ENCODE measurements around the gene NAGPA. TPM values are rescaled to one million over a fixed set of nuclear protein-coding genes. Genes with fewer than 3 reads are reported as not detected.

The NAGPA gene
- total and polyA plus RNA-seq, 7 donors: 4.4 to 12.3 (median 6.9) TPM

DNA sequence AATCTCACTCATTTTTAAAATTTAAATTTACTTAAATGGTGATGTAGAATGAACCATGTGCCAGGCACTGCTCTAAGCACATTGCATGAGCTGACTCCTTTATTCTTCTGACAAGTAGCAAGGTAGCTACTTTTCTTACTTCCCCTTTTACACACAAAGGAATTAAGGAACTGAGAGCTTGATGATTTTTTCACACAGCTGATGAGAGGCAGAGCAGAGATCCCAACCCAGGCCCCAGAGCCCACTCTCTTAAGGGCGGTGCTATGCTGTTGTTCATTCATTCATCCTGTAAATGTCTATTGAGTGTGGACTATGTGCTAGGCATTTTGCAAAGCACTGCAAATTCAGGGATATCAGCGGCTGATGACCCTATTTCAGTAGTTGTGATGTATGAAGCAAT is 57.7 kb downstream of the NAGPA start:
- Histone ChIP-seq H3K4me1 (peaks cover 33% of the 10 kb centered on the region), H3K36me3 (ENCODE audit: insufficient read depth in 1 of 2, low read depth in 1 of 2) (no peaks in the 10 kb centered on the region), H3K27me3 (ENCODE audit: insufficient read depth in 3 of 3, low read length in 2 of 3) (no peaks in the 10 kb centered on the region), H3K27ac (peak overlapping the region; percentile 74), H3K4me3 (no peak overlapping the region), H3K9me3 (no peaks in the 10 kb centered on the region)
- TF ChIP-seq, protein P1, sequence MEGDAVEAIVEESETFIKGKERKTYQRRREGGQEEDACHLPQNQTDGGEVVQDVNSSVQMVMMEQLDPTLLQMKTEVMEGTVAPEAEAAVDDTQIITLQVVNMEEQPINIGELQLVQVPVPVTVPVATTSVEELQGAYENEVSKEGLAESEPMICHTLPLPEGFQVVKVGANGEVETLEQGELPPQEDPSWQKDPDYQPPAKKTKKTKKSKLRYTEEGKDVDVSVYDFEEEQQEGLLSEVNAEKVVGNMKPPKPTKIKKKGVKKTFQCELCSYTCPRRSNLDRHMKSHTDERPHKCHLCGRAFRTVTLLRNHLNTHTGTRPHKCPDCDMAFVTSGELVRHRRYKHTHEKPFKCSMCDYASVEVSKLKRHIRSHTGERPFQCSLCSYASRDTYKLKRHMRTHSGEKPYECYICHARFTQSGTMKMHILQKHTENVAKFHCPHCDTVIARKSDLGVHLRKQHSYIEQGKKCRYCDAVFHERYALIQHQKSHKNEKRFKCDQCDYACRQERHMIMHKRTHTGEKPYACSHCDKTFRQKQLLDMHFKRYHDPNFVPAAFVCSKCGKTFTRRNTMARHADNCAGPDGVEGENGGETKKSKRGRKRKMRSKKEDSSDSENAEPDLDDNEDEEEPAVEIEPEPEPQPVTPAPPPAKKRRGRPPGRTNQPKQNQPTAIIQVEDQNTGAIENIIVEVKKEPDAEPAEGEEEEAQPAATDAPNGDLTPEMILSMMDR (IDR thresholded peaks at IDR 0.05): no peak
- ATAC-seq (no peak), DNase-seq (no peak)
- intact Hi-C loops (cut with DNase I): no loop called here
- WGBS, 3 donors: 63 to 74% (median 69%) methylated on average over 2 of the region's 2 CpGs

Other genes with a start within 250 kb of the NAGPA start
- not detected for gene SEPTIN12, start 245.6 kb downstream of the NAGPA start, total RNA-seq
- gene SEPTIN12, start 245.6 kb downstream of the NAGPA start, polyA plus RNA-seq: under 1 TPM in 1 of 3 donors, not detected in 2; 0.41 TPM
- not detected for gene SMIM22, start 238.6 kb downstream of the NAGPA start, total RNA-seq
- under 1 TPM in 1 of 3 donors, not detected in 2; 0.32 TPM for gene SMIM22, start 238.6 kb downstream of the NAGPA start, polyA plus RNA-seq
- 10 to 100 TPM; 14.2 to 44.0 (median 21.9) TPM for gene ROGDI, start 231.3 kb downstream of the NAGPA start, total RNA-seq
- 10 to 100 TPM; 13.2 to 33.7 (median 17.3) TPM for gene ROGDI, start 231.3 kb downstream of the NAGPA start, polyA plus RNA-seq
- gene GLYR1, start 186.6 kb downstream of the NAGPA start, total RNA-seq: 10 to 100 TPM; 53.3 to 74.1 (median 66.8) TPM
- gene GLYR1, start 186.6 kb downstream of the NAGPA start, polyA plus RNA-seq: 10 to 100 TPM; 28.6 to 64.5 (median 32.3) TPM
- 10 to 100 TPM; 25.5 to 33.3 (median 28.0) TPM for gene UBN1, start 186.5 kb downstream of the NAGPA start, total RNA-seq
- gene UBN1, start 186.5 kb downstream of the NAGPA start, polyA plus RNA-seq: 10 to 100 TPM in 2 of 3 donors, 1 to 10 TPM in 1; 9.1 to 27.8 (median 11.7) TPM
- gene PPL, start 96.8 kb downstream of the NAGPA start, total RNA-seq: 1 to 10 TPM; 3.2 to 7.2 (median 5.1) TPM
- gene PPL, start 96.8 kb downstream of the NAGPA start, polyA plus RNA-seq: 1 to 10 TPM; 2.4 to 5.6 (median 3.8) TPM
- under 1 TPM; 0.42 to 0.88 (median 0.65) TPM for gene SEC14L5, start 75.6 kb downstream of the NAGPA start, total RNA-seq
- gene SEC14L5, start 75.6 kb downstream of the NAGPA start, polyA plus RNA-seq: under 1 TPM; 0.23 to 0.30 (median 0.27) TPM
- 1 to 10 TPM in 3 of 4 donors, not detected in 1; 1.2 to 9.3 (median 1.3) TPM for gene C16orf89, start 32.0 kb upstream of the NAGPA start, total RNA-seq
- gene C16orf89, start 32.0 kb upstream of the NAGPA start, polyA plus RNA-seq: under 1 TPM; 0.29 to 0.62 (median 0.57) TPM
- 1 to 10 TPM; 4.9 to 9.3 (median 6.4) TPM for gene ALG1, start 37.9 kb upstream of the NAGPA start, total RNA-seq
- gene ALG1, start 37.9 kb upstream of the NAGPA start, polyA plus RNA-seq: 10 to 100 TPM in 2 of 3 donors, 1 to 10 TPM in 1; 7.3 to 13.1 (median 11.2) TPM
- gene EEF2KMT, start 63.9 kb upstream of the NAGPA start, total RNA-seq: 10 to 100 TPM in 3 of 4 donors, 1 to 10 TPM in 1; 9.9 to 15.0 (median 10.8) TPM
- gene EEF2KMT, start 63.9 kb upstream of the NAGPA start, polyA plus RNA-seq: 10 to 100 TPM in 2 of 3 donors, 1 to 10 TPM in 1; 8.2 to 22.2 (median 12.8) TPM

All from psoas muscle (tissue), 8 donors.